Suppressor macrophage (primary cell): ENCODE data around the gene MARVELD3.
A peak's percentile ranks its signal among the peaks of the same experiment; 100 is the strongest.
"Not testable (repeated sequence)": the region's sequence is repeated elsewhere in the genome, so short reads cannot be mapped to it uniquely, and the experiment has no call there.

Experiments
- DNase-seq, 4 experiments: peaks; one replicate each; pipeline ENCODE4 v3.0.0-alpha.2; 2020 to 2022
- total RNA-seq, 17 experiments: gene quantifications; one replicate each; lab custom pipeline; 2026; ENCODE audit warnings: mixed read lengths in 6 of 17, inconsistent platforms in 3 of 17; lab: John Stamatoyannopoulos, UW

The MARVELD3 gene
- total RNA-seq: 0 to 2.2 (median 0.10) reads per million in 17 experiments

GRCh38 chr16:71626018-71626857, at the start of gene MARVELD3:
TSS of gene MARVELD3 (plus strand) at chr16:71626184. CDS start at chr16:71626230, 46 bp downstream.
- DNase-seq: no peak

- DNase-seq: no peak
These were observed 49.0 kb upstream of the MARVELD3 start, which contains the start of gene TAT for GRCh38 chr16:71576971-71577370. TSS of gene TAT (minus strand) at chr16:71577092. CDS start at chr16:71576415, 677 bp downstream.

- DNase-seq: not testable (repeated sequence)
These were observed 43.5 kb upstream of the MARVELD3 start for GRCh38 chr16:71582553-71582848.

GRCh38 chr16:71584543-71585317, 41.3 kb upstream of the MARVELD3 start:
- no peak for DNase-seq

- DNase-seq: no peak
These were observed 40.7 kb upstream of the MARVELD3 start for GRCh38 chr16:71585318-71585703.

GRCh38 chr16:71589334-71589733, 36.6 kb upstream of the MARVELD3 start:
- DNase-seq: not testable (repeated sequence)

GRCh38 chr16:71590071-71590470, 35.9 kb upstream of the MARVELD3 start:
- DNase-seq: not testable (repeated sequence)

- no peak for DNase-seq
These were observed 35.4 kb upstream of the MARVELD3 start for GRCh38 chr16:71590584-71590983.

GRCh38 chr16:71591917-71592316, 34.1 kb upstream of the MARVELD3 start:
- no peak for DNase-seq

GRCh38 chr16:71593048-71593999, 32.7 kb upstream of the MARVELD3 start:
- no peak for DNase-seq

GRCh38 chr16:71594000-71594646, 31.9 kb upstream of the MARVELD3 start:
- no peak for DNase-seq

- DNase-seq: not testable (repeated sequence)
These were observed 30.6 kb upstream of the MARVELD3 start for GRCh38 chr16:71595340-71595826.

- not testable (repeated sequence) for DNase-seq
These were observed 27.6 kb upstream of the MARVELD3 start for GRCh38 chr16:71598426-71598825.

GRCh38 chr16:71600822-71601221, 25.2 kb upstream of the MARVELD3 start:
- DNase-seq: no peak

GRCh38 chr16:71609066-71609465, 16.9 kb upstream of the MARVELD3 start:
- no peak for DNase-seq

- no peak for DNase-seq
These were observed 15.5 kb upstream of the MARVELD3 start for GRCh38 chr16:71610447-71610846.

GRCh38 chr16:71610936-71611871, 14.8 kb upstream of the MARVELD3 start:
- DNase-seq: peak; percentile 66 to 85 (median 77)

- not testable (repeated sequence) for DNase-seq
These were observed 11.0 kb upstream of the MARVELD3 start for GRCh38 chr16:71614956-71615355.

- no peak for DNase-seq
These were observed 7.6 kb upstream of the MARVELD3 start for GRCh38 chr16:71618429-71618828.

- DNase-seq: no peak
These were observed 3.9 kb upstream of the MARVELD3 start for GRCh38 chr16:71622088-71622487.

- DNase-seq: no peak
These were observed 2.4 kb upstream of the MARVELD3 start for GRCh38 chr16:71623597-71623996.
